K562 (cell line): ENCODE results near the gene CD22. TPM values are rescaled to one million over a fixed set of nuclear protein-coding genes. Genes with fewer than 3 reads are reported as not detected.

ENCODE experiments used
- ATAC-seq: fragments of 200-7000 bp; cut with Tn5 transposase; 3 replicates; pipeline ENCODE4 v1.9.1; 2020; ENCODE audit warnings: moderate library complexity
- BruUV-seq: library from RNA; stranded (reverse); fragments of 400-500 nt; replicated peaks from 2 replicates; lab custom pipeline; 2021; lab: Mats Ljungman, UMichigan
- CTCF ChIA-PET: fragments of 300-600 bp; formaldehyde crosslinking; extraction: SDS; loops from one replicate; lab custom pipeline; 2021; ENCODE audit warnings: low intra/inter-chr PET ratio; lab: Yijun Ruan, JAX
- POLR2A ChIA-PET: fragments of 300-600, 350-650 bp; sonication (Branson Sonifier 250); formaldehyde crosslinking; extraction: SDS; loops from one replicate; lab custom pipeline; 2021; ENCODE audit warnings: antibody characterized with exemption, inconsistent platforms; lab: Yijun Ruan, JAX
- DNase-seq, 4 experiments: peaks; one replicate each; pipeline versions ENCODE4 v3.0.0 to v3.0.0-alpha.2; 2011 to 2018; ENCODE audit warnings: low spot score in 3 of 4, mixed read lengths in 3 of 4; ENCODE audit errors: extremely low read depth in 1 of 4
- FAIRE-seq: peaks from 2 replicates; lab custom pipeline; 2011; peaks lifted over from hg19 to GRCh38; lab: Jason Lieb, UNC
- H2AFZ ChIP-seq: 2 replicates; pipeline ENCODE4 v1.6.0; 2011; ENCODE audit warnings: low read depth, low read length, control low read depth, inconsistent platforms
- H3K27ac ChIP-seq: fragments of 200-600 bp; 3 replicates; pipeline ENCODE4 v1.8.0; 2011; ENCODE audit warnings: low read depth, mild to moderate bottlenecking, control low read depth, inconsistent platforms, low read length, moderate library complexity, mixed read lengths; ENCODE audit errors: extremely low read depth
- H3K27me3 ChIP-seq, 2 experiments: fragments of 300-600 bp in 1 of 2; 2 replicates in 1 of 2; 3 replicates in 1 of 2; pipeline versions ENCODE4 v1.6.0 to v1.8.0; 2011; ENCODE audit warnings: inconsistent platforms in 2 of 2, low read length in 2 of 2, mild to moderate bottlenecking in 1 of 2, mixed read lengths in 1 of 2, moderate library complexity in 1 of 2; ENCODE audit not compliant: control insufficient read depth in 2 of 2, insufficient read depth in 2 of 2
- H3K36me3 ChIP-seq: fragments of 300-600 bp; 3 replicates; pipeline ENCODE4 v1.8.0; 2011; ENCODE audit warnings: mild to moderate bottlenecking, low read length, inconsistent platforms; ENCODE audit not compliant: control insufficient read depth, insufficient read depth
- H3K4me1 ChIP-seq, 2 experiments: fragments of 200-600 bp in 1 of 2; replicated peaks in 1 of 2; 2 replicates in 1 of 2; 3 replicates in 1 of 2; pipeline versions ENCODE4 v1.5.1 to v1.8.0; 2011; ENCODE audit warnings: inconsistent platforms in 2 of 2, low read length in 2 of 2, mild to moderate bottlenecking in 1 of 2, mixed read lengths in 1 of 2, moderate library complexity in 1 of 2; ENCODE audit not compliant: control insufficient read depth in 2 of 2, insufficient read depth in 2 of 2
- H3K4me2 ChIP-seq: 2 replicates; pipeline ENCODE4 v1.6.1; 2011; ENCODE audit warnings: low read length, control low read depth, inconsistent platforms, mixed read lengths; ENCODE audit not compliant: insufficient read depth
- H3K4me3 ChIP-seq: fragments of 200-600 bp; sonication (generic), shearing (Covaris generic); 2 replicates; pipeline ENCODE4 v1.5.1; 2016; ENCODE audit warnings: control low read depth, inconsistent platforms
- H3K79me2 ChIP-seq: fragments of 200-600 bp; 3 replicates; pipeline ENCODE4 v1.8.0; 2011; ENCODE audit warnings: low read length, inconsistent platforms; ENCODE audit not compliant: control insufficient read depth, insufficient read depth
- H3K9ac ChIP-seq, 2 experiments: 2 replicates each; pipeline versions ENCODE4 v1.6.0 to v1.6.1; 2011; ENCODE audit warnings: low read depth in 2 of 2, low read length in 2 of 2, control low read depth in 1 of 2, inconsistent platforms in 1 of 2, mild to moderate bottlenecking in 1 of 2, mixed read lengths in 1 of 2; ENCODE audit not compliant: insufficient read depth in 1 of 2
- H3K9me1 ChIP-seq: one replicate; pipeline ENCODE4 v1.6.0; 2011; ENCODE audit warnings: inconsistent platforms, mild to moderate bottlenecking, low read length, moderate library complexity; ENCODE audit not compliant: control insufficient read depth, insufficient read depth
- H3K9me3 ChIP-seq: replicated peaks from 2 replicates; pipeline ENCODE4 v1.5.1; 2011; ENCODE audit warnings: low read depth, low read length, inconsistent platforms; ENCODE audit not compliant: control insufficient read depth, insufficient read depth
- H4K20me1 ChIP-seq: replicated peaks from 2 replicates; pipeline ENCODE4 v1.6.1; 2011; ENCODE audit warnings: low read length, inconsistent platforms, mixed read lengths; ENCODE audit not compliant: control insufficient read depth, insufficient read depth
- C11orf30 ChIP-seq: fragments of 450-650 bp; IDR thresholded peaks from 2 replicates; pipeline ENCODE4 v1.6.1; 2016; ENCODE audit warnings: low read depth, mild to moderate bottlenecking
- CBX2 ChIP-seq: fragments of 200-600 bp; sonication (generic); IDR thresholded peaks from one replicate; pipeline ENCODE4 v1.6.1; 2012; ENCODE audit warnings: mild to moderate bottlenecking, low read length, inconsistent platforms; ENCODE audit not compliant: insufficient read depth, poor library complexity, severe bottlenecking
- CBX8 ChIP-seq: fragments of 200-600 bp; sonication (generic); IDR thresholded peaks from 2 replicates; pipeline ENCODE4 v1.6.1; 2012; ENCODE audit warnings: borderline replicate concordance, mixed run types, low read depth, mild to moderate bottlenecking, moderate library complexity, mixed read lengths, low read length, control low read depth, inconsistent platforms; ENCODE audit not compliant: poor library complexity, severe bottlenecking; ENCODE audit errors: extremely low read depth
- CC2D1A ChIP-seq: fragments of 450-650 bp; IDR thresholded peaks from 2 replicates; pipeline ENCODE4 v1.6.1; 2017; ENCODE audit warnings: mild to moderate bottlenecking
- GATA2 ChIP-seq: sonication (generic); formaldehyde crosslinking; IDR thresholded peaks from 2 replicates; pipeline ENCODE4 v1.4.0; 2020; ENCODE audit warnings: mild to moderate bottlenecking, missing genetic modification reagents
- HBP1 ChIP-seq: fragments of 450-650 bp; formaldehyde crosslinking; IDR thresholded peaks from 2 replicates; pipeline ENCODE4 v1.4.0; 2022; ENCODE audit warnings: missing genetic modification characterization
- HEY1 ChIP-seq: fragments of 250-450 bp; sonication (Bioruptor Pico); IDR thresholded peaks from 2 replicates; pipeline ENCODE4 v1.5.0; 2020; ENCODE audit warnings: mild to moderate bottlenecking, moderate library complexity, borderline replicate concordance
- MED1 ChIP-seq: sonication (generic); formaldehyde crosslinking; IDR thresholded peaks from 2 replicates; pipeline ENCODE4 v1.8.1; 2023; ENCODE audit warnings: missing genetic modification reagents, borderline replicate concordance
- ZNF507 ChIP-seq: conservative IDR thresholded peaks from 2 replicates; pipeline ENCODE4 v1.6.1; 2017; ENCODE audit warnings: missing genetic modification characterization, missing compliant biosample characterization
- WGBS: fragments of 100-300 bp; shearing (Covaris generic); methylation state at CpG from one replicate; pipeline ENCODE4 v1.1.6; 2016; ENCODE audit warnings: low coverage, mixed read lengths; ENCODE audit not compliant: insufficient coverage; ENCODE audit errors: missing lambda C conversion rate; 5-methylcytosine and 5-hydroxymethylcytosine counted together
- in situ Hi-C: fragments of 300-500 bp; cut with MboI; formaldehyde crosslinking; loops from 4 replicates; pipeline ENCODE4 v1.15.0; 2018; ENCODE audit warnings: inconsistent platforms, mixed read lengths
- intact Hi-C: fragments of 100-400 bp; cut with micrococcal nuclease; formaldehyde crosslinking; loops from 2 replicates; pipeline ENCODE4 v1.14.2; 2022
- polyA plus RNA-seq, 8 experiments: library from polyadenylated mRNA; depleted of rRNA in 4 of 8; stranded (reverse) in 5 of 8; unstranded in 3 of 8; fragments of >200 nt; fragmentation: Nextera tagmentation in 2 of 8; fragmentation: Illumina TruSeq in 1 of 8; extraction: Ambion mirVana in 2 of 8; extraction: Trizol in 1 of 8; gene quantifications; 2 replicates each; pipeline versions ENCODE4 v1.2.1 to v1.2.3, GENCODE V29; 2011 to 2014; ENCODE audit warnings: inconsistent platforms in 1 of 8, missing spikeins in 1 of 8
- total RNA-seq, 7 experiments: library from RNA; depleted of rRNA in 6 of 7; stranded (reverse); fragments of >200 nt in 6 of 7; fragmentation: Illumina TruSeq in 2 of 7; extraction: Trizol in 2 of 7; gene quantifications; 2 replicates each; pipeline versions ENCODE4 v1.2.1 to v1.2.3, GENCODE V29; 2011 to 2021; ENCODE audit warnings: low replicate concordance in 1 of 7
- TF ChIP-seq, protein P1 (sequence below): fragments of 450-650 bp; IDR thresholded peaks from 2 replicates; pipeline ENCODE4 v1.6.1; 2016; ENCODE audit warnings: antibody characterized with exemption
- TF ChIP-seq, protein P2 (sequence below): sonication (generic); formaldehyde crosslinking; IDR thresholded peaks from 2 replicates; pipeline ENCODE4 v1.8.1; 2023; ENCODE audit warnings: mild to moderate bottlenecking, missing genetic modification reagents

CD22 gene
- total and polyA plus RNA-seq, 9 of the 15 experiments (the other 6 are each of a cell fraction or from before 2014, with no cell fraction given): 0.29 to 5.0 (median 3.5) TPM

DNA sequence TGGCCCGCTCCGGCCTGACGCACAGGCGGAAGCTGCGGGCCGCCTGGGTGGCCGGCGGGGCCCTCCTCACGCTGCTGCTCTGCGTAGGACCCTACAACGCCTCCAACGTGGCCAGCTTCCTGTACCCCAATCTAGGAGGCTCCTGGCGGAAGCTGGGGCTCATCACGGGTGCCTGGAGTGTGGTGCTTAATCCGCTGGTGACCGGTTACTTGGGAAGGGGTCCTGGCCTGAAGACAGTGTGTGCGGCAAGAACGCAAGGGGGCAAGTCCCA lies 23.1 kb downstream of the CD22 start:
- Histone ChIP-seq H3K4me2 (no peak overlapping the region), H3K36me3 (no peaks in the 10 kb centered on the region), H2AFZ (no peak overlapping the region), H3K79me2 (no peaks in the 10 kb centered on the region), H3K27me3 (peaks cover 3 to 7% of the 10 kb centered on the region in 2 experiments; a peak in 3 of 5 replicates), H3K27ac (no peak overlapping the region), H3K9me1 (no peaks in the 10 kb centered on the region), H3K4me1 (peaks cover 9 to 29% of the 10 kb centered on the region in 2 experiments; a peak in 4 of 5 replicates)
- ChIA-PET POLR2A (interaction anchor here (0.9 to 1.0 kb wide), 2 partner anchors 50 to 136 kb away, joined by 4 read pairs; no protein-coding TSS in a partner anchor), CTCF (interaction anchor here (0.6 to 2.7 kb wide), 7 partner anchors 45 to 364 kb away, joined by 3 to 34 read pairs (median 3); no protein-coding TSS in a partner anchor)
- no TSS peak for BruUV-seq
- ATAC-seq (no peak), FAIRE-seq (no peak)
- WGBS: 53% methylated on average over 18 of the region's 18 CpGs
- TF ChIP-seq GATA2 (CRISPR knock-in tag) (no peak), HBP1 (CRISPR knock-in tag) (no peak), CC2D1A (no peak), C11orf30 (no peak), MED1 (CRISPR knock-in tag) (no peak), CBX2 (no peak), ZNF507 (tag) (no peak), HEY1 (CRISPR knock-in tag) (no peak), CBX8 (no peak)
- TF ChIP-seq, protein P1, sequence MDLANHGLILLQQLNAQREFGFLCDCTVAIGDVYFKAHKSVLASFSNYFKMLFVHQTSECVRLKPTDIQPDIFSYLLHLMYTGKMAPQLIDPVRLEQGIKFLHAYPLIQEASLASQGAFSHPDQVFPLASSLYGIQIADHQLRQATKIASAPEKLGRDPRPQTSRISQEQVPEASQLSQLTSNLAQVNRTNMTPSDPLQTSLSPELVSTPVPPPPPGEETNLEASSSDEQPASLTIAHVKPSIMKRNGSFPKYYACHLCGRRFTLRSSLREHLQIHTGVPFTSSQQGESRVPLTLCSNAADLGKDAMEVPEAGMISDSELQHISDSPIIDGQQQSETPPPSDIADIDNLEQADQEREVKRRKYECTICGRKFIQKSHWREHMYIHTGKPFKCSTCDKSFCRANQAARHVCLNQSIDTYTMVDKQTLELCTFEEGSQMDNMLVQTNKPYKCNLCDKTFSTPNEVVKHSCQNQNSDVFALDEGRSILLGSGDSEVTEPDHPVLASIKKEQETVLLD: no peak
- TF ChIP-seq, protein P2, sequence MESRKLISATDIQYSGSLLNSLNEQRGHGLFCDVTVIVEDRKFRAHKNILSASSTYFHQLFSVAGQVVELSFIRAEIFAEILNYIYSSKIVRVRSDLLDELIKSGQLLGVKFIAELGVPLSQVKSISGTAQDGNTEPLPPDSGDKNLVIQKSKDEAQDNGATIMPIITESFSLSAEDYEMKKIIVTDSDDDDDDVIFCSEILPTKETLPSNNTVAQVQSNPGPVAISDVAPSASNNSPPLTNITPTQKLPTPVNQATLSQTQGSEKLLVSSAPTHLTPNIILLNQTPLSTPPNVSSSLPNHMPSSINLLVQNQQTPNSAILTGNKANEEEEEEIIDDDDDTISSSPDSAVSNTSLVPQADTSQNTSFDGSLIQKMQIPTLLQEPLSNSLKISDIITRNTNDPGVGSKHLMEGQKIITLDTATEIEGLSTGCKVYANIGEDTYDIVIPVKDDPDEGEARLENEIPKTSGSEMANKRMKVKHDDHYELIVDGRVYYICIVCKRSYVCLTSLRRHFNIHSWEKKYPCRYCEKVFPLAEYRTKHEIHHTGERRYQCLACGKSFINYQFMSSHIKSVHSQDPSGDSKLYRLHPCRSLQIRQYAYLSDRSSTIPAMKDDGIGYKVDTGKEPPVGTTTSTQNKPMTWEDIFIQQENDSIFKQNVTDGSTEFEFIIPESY (CRISPR knock-in tag): no peak
- TF ChIP-seq, all 486 proteins: peak for 0
- Histone ChIP-seq H3K9ac (peak overlapping the region in 1 of 2 experiments; percentile 37; a peak in 2 of 4 replicates), H4K20me1 (no peaks in the 10 kb centered on the region), H3K4me3 (no peak overlapping the region), H3K9me3 (no peaks in the 10 kb centered on the region)
- intact Hi-C loops: loop anchor here (1.0 kb wide), 2 partner anchors 116 to 143 kb away; no protein-coding TSS in a partner anchor
- in situ Hi-C loops: no loop called here
- DNase-seq: no peak
